Activated CD4-positive, CD25-positive, alpha-beta regulatory T cell treated with anti-CD3 and anti-CD28 coated beads, Interleukin-2, amount 50 U/mL, for 24 hours (primary cell): ENCODE measurements around the gene CIC.

Experiments
- ATAC-seq, 2 donors: fragments of 150-1000 bp; cut with Tn5 transposase; one replicate each; pipeline ENCODE4 v1.10.0; 2021; ENCODE audit warnings: mild to moderate bottlenecking in 1 of 2, moderate library complexity in 1 of 2

CIC gene

GRCh38 chr19:42290136-42290522 is 21.1 kb downstream of the CIC start:
- no peak for ATAC-seq

- ATAC-seq = peak; percentile 70 to 71
These were observed 21.7 kb downstream of the CIC start for GRCh38 chr19:42290523-42291434.

GRCh38 chr19:42291435-42291810 is 22.4 kb downstream of the CIC start:
- ATAC-seq = no peak

GRCh38 chr19:42292042-42292960 is 23.2 kb downstream of the CIC start:
- ATAC-seq = no peak

GRCh38 chr19:42292963-42293362 is 23.9 kb downstream of the CIC start:
- ATAC-seq = no peak

- ATAC-seq = no peak
These were observed 24.5 kb downstream of the CIC start for GRCh38 chr19:42293540-42293939.

- ATAC-seq = no peak
These were observed 24.9 kb downstream of the CIC start for GRCh38 chr19:42293948-42294347.

- ATAC-seq = no peak
These were observed 25.6 kb downstream of the CIC start for GRCh38 chr19:42294471-42295137.

GRCh38 chr19:42295342-42295741 is 26.3 kb downstream of the CIC start:
- no peak for ATAC-seq

GRCh38 chr19:42295831-42296525 is 26.9 kb downstream of the CIC start:
- peak; percentile 86 to 90 for ATAC-seq

GRCh38 chr19:42297039-42297438 is 28.0 kb downstream of the CIC start:
- no peak for ATAC-seq

- ATAC-seq = peak; percentile 5 to 23
These were observed 32.7 kb downstream of the CIC start, which contains the start of gene PRR19 for GRCh38 chr19:42301646-42302203. PRR19 (plus strand) TSS chr19:42302132; CDS start chr19:42309585, 7,453 bp downstream.

- ATAC-seq = no peak
These were observed 34.0 kb downstream of the CIC start for GRCh38 chr19:42303101-42303464.

- no peak for ATAC-seq
These were observed 34.8 kb downstream of the CIC start for GRCh38 chr19:42303876-42304275.

- no peak for ATAC-seq
These were observed 37.6 kb downstream of the CIC start for GRCh38 chr19:42306646-42307045.

- ATAC-seq = no peak
These were observed 40.6 kb downstream of the CIC start for GRCh38 chr19:42309686-42310085.

GRCh38 chr19:42311657-42312056 is 42.6 kb downstream of the CIC start:
- ATAC-seq = no peak

- ATAC-seq = no peak
These were observed 43.3 kb downstream of the CIC start for GRCh38 chr19:42312370-42312769.

GRCh38 chr19:42313096-42313839 is 44.2 kb downstream of the CIC start, which contains the start of gene TMEM145:
TMEM145 (plus strand) TSS chr19:42313309; CDS start chr19:42313377, 68 bp downstream.
- ATAC-seq = peak; percentile 64 to 67

GRCh38 chr19:42313840-42314755 is 45.0 kb downstream of the CIC start:
- no peak for ATAC-seq
